Esophagus (tissue), 2 donors: ENCODE measurements around the gene KRTAP4-6. TPM values are rescaled to one million over a fixed set of nuclear protein-coding genes. Genes with fewer than 3 reads are reported as not detected.
"Not testable (repeated sequence)": the region's sequence is repeated elsewhere in the genome, so short reads cannot be mapped to it uniquely, and the experiment has no call there.

Experiments used
- H3K27ac ChIP-seq, 2 donors: one replicate each; pipeline ENCODE4 v1.5.1; 2013; ENCODE audit warnings: low read depth in 2 of 2, mild to moderate bottlenecking in 2 of 2, inconsistent platforms in 1 of 2, low read length in 1 of 2, moderate library complexity in 1 of 2
- H3K27me3 ChIP-seq, 2 donors: one replicate each; pipeline ENCODE4 v1.6.1; 2013; ENCODE audit warnings: low read length in 2 of 2, control low read depth in 1 of 2, mild to moderate bottlenecking in 1 of 2; ENCODE audit not compliant: insufficient read depth in 2 of 2, control insufficient read depth in 1 of 2
- H3K36me3 ChIP-seq, 2 donors: one replicate each; pipeline ENCODE4 v1.6.1; 2013; ENCODE audit warnings: low read length in 1 of 2; ENCODE audit not compliant: control insufficient read depth in 2 of 2, insufficient read depth in 2 of 2
- H3K4me1 ChIP-seq, 2 donors: one replicate each; pipeline ENCODE4 v1.6.1; 2013; ENCODE audit warnings: low read length in 1 of 2; ENCODE audit not compliant: control insufficient read depth in 2 of 2, insufficient read depth in 2 of 2
- H3K4me3 ChIP-seq, 2 donors: one replicate each; pipeline ENCODE4 v1.5.1; 2013; ENCODE audit warnings: low read length in 2 of 2, mild to moderate bottlenecking in 2 of 2, low read depth in 1 of 2, moderate library complexity in 1 of 2
- H3K9me3 ChIP-seq, 2 donors: one replicate each; pipeline ENCODE4 v1.6.1; 2013; ENCODE audit warnings: mild to moderate bottlenecking in 2 of 2, low read depth in 1 of 2, low read length in 1 of 2, moderate library complexity in 1 of 2; ENCODE audit not compliant: control insufficient read depth in 2 of 2, insufficient read depth in 1 of 2
- WGBS, 2 donors: extraction: QIAGEN DNeasy Blood & Tissue Kit; methylation state at CpG; one replicate each; pipeline ENCODE4 v1.1.7; 2013; 5-methylcytosine and 5-hydroxymethylcytosine counted together
- polyA plus RNA-seq, 2 donors: library from polyadenylated mRNA; stranded (reverse); fragments of 200-250 nt; gene quantifications; one replicate each; pipeline ENCODE4 v1.2.3, GENCODE V29; 2013
- donor health status: healthy with polysubstance abuse.
- donor health status: Bipolar disorder and iron deficiency.

Gene KRTAP4-6
- polyA plus RNA-seq, 2 donors = not detected

GRCh38 chr17:41126412-41126811 is 13.9 kb downstream of the KRTAP4-6 start:
- H3K36me3 ChIP-seq = no peaks in the 10 kb centered on the region
- H3K27ac ChIP-seq = no peak overlapping the region
- no peaks in the 10 kb centered on the region for H3K9me3 ChIP-seq
- 80 to 89% methylated on average over 3 of the region's 3 CpGs for WGBS, 2 donors
- H3K27me3 ChIP-seq = no peaks in the 10 kb centered on the region
- H3K4me1 ChIP-seq = no peaks in the 10 kb centered on the region
- no peak overlapping the region for H3K4me3 ChIP-seq

- H3K27me3 ChIP-seq = no peaks in the 10 kb centered on the region
- H3K9me3 ChIP-seq = no peaks in the 10 kb centered on the region
- WGBS, 2 donors = 77 to 97% methylated on average over 2 of the region's 2 CpGs
- H3K4me3 ChIP-seq = no peak overlapping the region
- no peaks in the 10 kb centered on the region for H3K36me3 ChIP-seq
- H3K27ac ChIP-seq = no peak overlapping the region
- H3K4me1 ChIP-seq = no peaks in the 10 kb centered on the region
These were observed 15.3 kb downstream of the KRTAP4-6 start for GRCh38 chr17:41125064-41125463.

DNA sequence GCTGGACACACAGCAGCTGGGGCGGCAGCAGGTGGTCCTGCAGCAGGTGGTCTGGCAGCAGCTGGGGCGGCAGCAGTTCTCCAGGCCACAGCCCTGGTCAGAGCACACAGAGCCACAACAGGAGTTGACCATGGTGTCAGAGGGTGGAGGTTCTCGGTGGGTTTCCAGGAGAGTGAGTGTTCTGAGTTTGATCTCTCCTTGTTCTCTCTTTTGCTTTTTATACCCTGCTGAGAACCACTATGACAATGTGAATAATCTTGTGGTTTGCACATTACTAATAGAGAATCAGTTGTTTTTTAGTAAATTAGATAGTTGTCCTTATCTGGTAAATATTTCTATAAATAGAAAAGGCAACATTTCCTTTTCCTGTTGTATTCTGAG is 16.4 kb downstream of the KRTAP4-6 start, which contains the start of gene KRTAP4-12:
TSS of gene KRTAP4-12 (minus strand) at position 192 of the 381 bp plus-strand sequence. CDS start at position 132, 60 bp downstream.
- not testable (repeated sequence) for H3K9me3 ChIP-seq, H3K4me1 ChIP-seq, H3K4me3 ChIP-seq, H3K27me3 ChIP-seq, H3K36me3 ChIP-seq, H3K27ac ChIP-seq
- 83 to 85% methylated on average over 3 of the region's 3 CpGs for WGBS, 2 donors

GRCh38 chr17:41123292-41123990 is 16.9 kb downstream of the KRTAP4-6 start:
- H3K9me3 ChIP-seq, H3K27me3 ChIP-seq, H3K4me1 ChIP-seq, H3K27ac ChIP-seq, H3K36me3 ChIP-seq, H3K4me3 ChIP-seq: not testable (repeated sequence)
- WGBS, 2 donors = 81 to 90% methylated on average over 8 to 12 of the region's 12 CpGs

DNA sequence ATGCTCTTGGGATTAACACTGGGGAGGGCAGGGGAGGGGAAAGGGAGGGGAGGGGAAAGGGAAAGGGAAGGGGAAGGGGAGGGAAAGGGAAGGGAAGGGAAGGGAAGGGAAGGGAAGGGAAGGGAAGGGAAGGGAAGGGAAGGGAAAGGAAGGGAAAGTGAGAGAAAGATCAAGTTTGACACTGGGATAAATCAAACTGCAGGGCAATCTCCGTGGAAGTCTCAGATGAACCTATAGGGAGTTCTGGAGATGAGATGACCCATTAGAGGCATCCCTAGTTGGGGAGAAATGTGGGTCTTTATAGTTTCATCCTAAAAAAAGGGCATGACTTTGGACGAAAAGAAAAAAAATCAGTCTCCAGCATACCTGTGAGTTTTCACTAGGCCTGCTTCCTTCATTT is 18.6 kb downstream of the KRTAP4-6 start:
- Histone ChIP-seq H3K9me3 (no peaks in the 10 kb centered on the region), H3K27me3 (no peaks in the 10 kb centered on the region), H3K4me3 (no peak overlapping the region), H3K4me1 (no peaks in the 10 kb centered on the region), H3K36me3 (no peaks in the 10 kb centered on the region), H3K27ac (no peak overlapping the region)
- WGBS, 2 donors = 80 to 91% methylated on average over 2 of the region's 2 CpGs

DNA sequence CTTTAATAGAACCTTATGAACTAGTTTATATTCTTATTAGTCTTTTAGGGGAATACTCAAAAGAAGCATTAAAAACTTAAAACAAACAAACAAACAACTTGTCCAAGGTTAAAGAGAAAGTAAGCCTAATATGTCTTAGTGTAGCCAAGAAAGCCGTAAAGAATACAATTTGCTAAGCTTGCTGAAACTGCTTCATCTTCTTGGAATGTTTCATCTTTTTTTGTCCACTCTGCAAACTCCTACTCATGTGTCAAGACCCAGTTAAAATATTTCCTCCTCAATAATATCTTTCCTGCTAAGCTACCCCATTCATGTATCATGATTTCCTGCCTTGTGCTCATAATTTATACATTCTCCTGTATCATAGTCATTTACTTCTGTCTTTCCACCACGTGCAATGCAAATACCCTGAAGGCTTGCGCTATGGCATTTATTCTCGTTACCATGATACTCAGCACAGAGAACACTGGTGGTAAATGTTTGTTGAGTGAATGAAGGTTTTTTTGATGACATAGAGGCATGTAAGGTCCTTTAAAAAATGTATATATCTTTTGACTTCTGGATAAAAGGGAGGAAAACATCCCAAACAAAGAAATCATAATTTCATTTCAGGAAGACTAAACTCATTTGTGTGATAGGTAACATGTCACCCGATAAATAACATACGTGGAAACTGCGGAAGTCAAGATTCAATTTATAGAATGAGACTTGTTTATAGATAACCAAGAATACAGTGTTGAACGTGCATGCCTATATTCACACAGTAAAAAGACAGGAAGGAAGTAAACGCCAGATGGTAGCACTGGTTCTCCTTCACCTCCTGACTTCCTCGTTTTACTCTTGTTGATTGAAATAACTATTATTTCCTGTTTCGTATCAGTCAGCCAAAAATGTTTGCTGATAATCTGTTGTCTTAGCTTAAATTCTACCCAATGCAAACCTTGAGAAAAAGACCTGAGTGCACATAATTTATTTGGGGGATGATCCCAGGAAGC is 20.4 kb downstream of the KRTAP4-6 start:
- H3K36me3 ChIP-seq, H3K4me3 ChIP-seq, H3K4me1 ChIP-seq, H3K27me3 ChIP-seq, H3K27ac ChIP-seq, H3K9me3 ChIP-seq: not testable (repeated sequence)
- 52 to 58% methylated on average over 11 of the region's 11 CpGs for WGBS, 2 donors

- Histone ChIP-seq H3K27me3 (no peaks in the 10 kb centered on the region), H3K4me3 (no peak overlapping the region), H3K27ac (no peak overlapping the region), H3K9me3 (no peaks in the 10 kb centered on the region), H3K4me1 (no peaks in the 10 kb centered on the region), H3K36me3 (no peaks in the 10 kb centered on the region)
- WGBS, 2 donors = 76 to 81% methylated on average over 4 of the region's 4 CpGs
These were observed 21.6 kb downstream of the KRTAP4-6 start for GRCh38 chr17:41118721-41119120.

DNA sequence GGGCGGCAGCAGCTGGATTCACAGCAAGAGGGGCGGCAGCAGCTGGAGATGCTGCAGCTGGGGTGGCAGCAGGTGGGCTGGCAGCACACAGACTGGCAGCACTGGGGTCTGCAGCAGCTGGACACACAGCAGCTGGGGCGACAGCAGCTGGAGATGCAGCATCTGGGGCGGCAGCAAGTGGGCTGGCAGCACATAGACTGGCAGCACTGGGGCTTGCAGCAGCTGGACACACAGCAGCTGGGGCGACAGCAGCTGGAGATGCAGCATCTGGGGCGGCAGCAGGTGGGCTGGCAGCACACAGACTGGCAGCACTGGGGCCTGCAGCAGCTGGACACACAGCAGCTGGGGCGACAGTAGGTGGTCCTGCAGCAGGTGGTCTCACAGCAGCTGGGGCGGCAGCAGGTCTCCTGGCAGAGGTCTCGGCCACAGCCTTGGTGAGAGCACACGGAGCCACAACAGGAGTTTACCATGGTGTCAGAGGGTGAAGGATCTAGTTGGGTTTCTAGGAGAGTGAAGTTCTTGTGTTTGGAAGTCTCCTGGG is 22.4 kb downstream of the KRTAP4-6 start, which contains the start of gene KRTAP4-11:
TSS of gene KRTAP4-11 (minus strand) at position 528 of the 541 bp plus-strand sequence. CDS start at position 470, 58 bp downstream.
- H3K9me3 ChIP-seq = not testable (repeated sequence)

DNA sequence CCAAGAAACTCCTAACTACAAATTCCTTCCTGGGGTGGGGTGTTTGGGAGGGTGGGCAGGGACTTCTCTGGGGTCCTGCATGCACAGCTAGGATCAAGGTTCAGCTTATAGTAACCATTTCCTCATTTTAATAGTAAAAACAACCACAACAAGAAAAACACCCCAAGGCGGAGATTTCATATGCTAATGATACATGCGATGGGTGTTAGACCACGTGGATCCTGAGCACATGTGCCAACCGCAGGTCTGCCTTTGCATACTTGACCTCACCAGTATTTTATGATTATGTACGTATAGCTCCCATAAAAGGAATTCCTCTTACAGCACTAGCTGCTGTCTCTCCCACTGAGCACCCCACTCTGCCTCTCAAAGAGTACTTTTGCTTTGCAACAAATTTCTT is 24.0 kb downstream of the KRTAP4-6 start:
- Histone ChIP-seq H3K9me3 (no peaks in the 10 kb centered on the region), H3K27me3 (no peaks in the 10 kb centered on the region), H3K4me1 (no peaks in the 10 kb centered on the region), H3K36me3 (no peaks in the 10 kb centered on the region), H3K4me3 (no peak overlapping the region), H3K27ac (no peak overlapping the region)
- WGBS, 2 donors = 54 to 67% methylated on average over 5 of the region's 5 CpGs

More for the DNA sequence above, 22.4 kb downstream of the KRTAP4-6 start, which contains the start of gene KRTAP4-11:
- not testable (repeated sequence) for H3K4me1 ChIP-seq, H3K27ac ChIP-seq, H3K36me3 ChIP-seq, H3K27me3 ChIP-seq, H3K4me3 ChIP-seq
- 77 to 84% methylated on average over 9 to 10 of the region's 10 CpGs for WGBS, 2 donors
